ENCODE data around the gene ST8SIA5. TPM values are rescaled to one million over a fixed set of nuclear protein-coding genes. Genes with fewer than 3 reads are reported as not detected.

ST8SIA5 gene
- total and polyA plus RNA-seq, 2 of the 4 experiments (the other 2 are of a cell fraction), result 0.03 TPM; not detected in 1

- intact Hi-C loops (cut with micrococcal nuclease), result no loop called here
- Histone ChIP-seq H3K4me2 (ENCODE audit: low read depth, low read length) (no peak overlapping the region), H2BK20ac (ENCODE audit: low read depth, low read length) (no peak overlapping the region), H3K56ac (ENCODE audit: extremely low read depth, insufficient read depth, low read length) (no peak overlapping the region), H3K27ac (ENCODE audit: insufficient read depth, low read length) (no peak overlapping the region), H3K36me3 (ENCODE audit: control insufficient read depth, insufficient read depth, low read length) (no peaks in the 10 kb centered on the region), H3K79me1 (ENCODE audit: low read depth in 1 of 2, low read length in 2 of 2) (no peaks in the 10 kb centered on the region), H3K9me3 (ENCODE audit: control insufficient read depth, insufficient read depth, low read length) (no peaks in the 10 kb centered on the region), H2BK120ac (ENCODE audit: low read depth, low read length) (no peak overlapping the region), H3K18ac (ENCODE audit: low read depth, low read length) (no peak overlapping the region), H3K23ac (ENCODE audit: low read depth, low read length) (no peak overlapping the region), H3K9me1 (ENCODE audit: insufficient read depth, low read length) (no peaks in the 10 kb centered on the region), H2BK5ac (ENCODE audit: low read depth, low read length, poor library complexity, severe bottlenecking) (no peak overlapping the region), H2AK5ac (ENCODE audit: low read depth, low read length) (no peak overlapping the region), H4K5ac (ENCODE audit: low read depth, low read length) (no peak overlapping the region), H2BK15ac (ENCODE audit: low read depth, low read length) (no peak overlapping the region), H2AFZ (replicated peaks; ENCODE audit: low read length, poor library complexity) (no peak overlapping the region), H3K4me3 (ENCODE audit: insufficient read depth, low read depth, low read length) (no peak overlapping the region), H3K4ac (ENCODE audit: low read depth, low read length) (no peak overlapping the region), H3K4me1 (ENCODE audit: control insufficient read depth, insufficient read depth, low read length) (no peaks in the 10 kb centered on the region), H3K27me3 (ENCODE audit: control insufficient read depth, insufficient read depth, low read length) (peaks cover 11% of the 10 kb centered on the region), H4K20me1 (ENCODE audit: insufficient read depth, low read length) (no peaks in the 10 kb centered on the region), H3K9ac (ENCODE audit: low read depth, low read length) (no peak overlapping the region), H3K14ac (replicated peaks; ENCODE audit: low read depth, low read length) (no peak overlapping the region), H4K8ac (ENCODE audit: low read depth in 2 of 2, low read length in 2 of 2) (no peak overlapping the region), H2AK9ac (replicated peaks; ENCODE audit: low read depth, low read length, poor library complexity) (no peak overlapping the region), H4K91ac (ENCODE audit: insufficient read depth, low read depth, low read length) (no peak overlapping the region)
- WGBS, 2 experiments (ENCODE audit: extremely low coverage in 2 of 2, insufficient read length in 1 of 2), result 48% methylated on average over 2 of the region's 12 CpGs; no CpG with 5 or more reads in 1 of the 2 experiments
- TF ChIP-seq RCOR1 (IDR thresholded peaks at IDR 0.05; ENCODE audit: insufficient replicate concordance, low read length), result no peak
- no peak for TF ChIP-seq BHLHE40 (IDR thresholded peaks at IDR 0.05; ENCODE audit: low read depth, low read length)
- TF ChIP-seq CTCF (conservative IDR thresholded peaks at IDR 0.05; ENCODE audit: low read depth, low read length), result no peak
- no peak for TF ChIP-seq RFX5 (IDR thresholded peaks at IDR 0.05; ENCODE audit: low read depth, low read length)
- TF ChIP-seq NFE2L2 (IDR thresholded peaks at IDR 0.05; ENCODE audit: low read depth, low read length), result no peak
- TF ChIP-seq MXI1 (IDR thresholded peaks at IDR 0.05; ENCODE audit: borderline replicate concordance, low read depth, low read length), result no peak
- TF ChIP-seq RAD21 (IDR thresholded peaks at IDR 0.05; ENCODE audit: low read length), result no peak
- no peak for TF ChIP-seq POLR2A (IDR thresholded peaks at IDR 0.05; ENCODE audit: low read depth, low read length)
- no peak for TF ChIP-seq CHD1 (IDR thresholded peaks at IDR 0.05; ENCODE audit: low read depth, low read length)
- no peak for TF ChIP-seq ELK1 (IDR thresholded peaks at IDR 0.05; ENCODE audit: borderline replicate concordance, low read depth, low read length)
- TF ChIP-seq USF2 (IDR thresholded peaks at IDR 0.05; ENCODE audit: low read depth, low read length), result no peak
- no peak for TF ChIP-seq CEBPB (IDR thresholded peaks at IDR 0.05; ENCODE audit: low read depth, low read length)
- no peak for TF ChIP-seq SMC3 (IDR thresholded peaks at IDR 0.05; ENCODE audit: low read depth, low read length)
- no peak for TF ChIP-seq MAZ (IDR thresholded peaks at IDR 0.05; ENCODE audit: borderline replicate concordance, low read depth, low read length)
- TF ChIP-seq FOS (IDR thresholded peaks at IDR 0.05; ENCODE audit: low read depth, low read length), result no peak
- no peak for TF ChIP-seq MAFK (IDR thresholded peaks at IDR 0.05; ENCODE audit: low read depth, low read length)
- ChIA-PET CTCF (no interaction called here), POLR2A (ENCODE audit: unreplicated experiment) (no interaction called here)
- in situ Hi-C loops (cut with MboI; ENCODE audit: low sequenced_read_pairs), result no loop called here
- ATAC-seq (ENCODE audit: low read depth) (no peak), DNase-seq (no peak)
- dilution Hi-C loops (cut with HindIII; ENCODE audit: low sequenced_read_pairs, unreplicated experiment), result no loop called here
- BruUV-seq (replicated peaks), result no TSS peak
Measured at GRCh38 chr18:46649071-46649862, 107.6 kb downstream of the ST8SIA5 start.
